ENCODE results near the gene LCN2. TPM values are rescaled to one million over a fixed set of nuclear protein-coding genes. Genes with fewer than 3 reads are reported as not detected.

The LCN2 gene
- total RNA-seq, 4 donors from 2014 or later, result 6.0 to 45.7 (median 22.3) TPM

- Histone ChIP-seq H3K36me3 (peaks cover 69% of the 10 kb centered on the region), H3K4me1 (no peaks in the 10 kb centered on the region), H3K27ac (no peak overlapping the region), H3K4me3 (no peak overlapping the region), H3K9me3 (no peaks in the 10 kb centered on the region), H3K27me3 (no peaks in the 10 kb centered on the region)
- DNase-seq (ENCODE audit: low spot score in 2 of 2), result no peak
- WGBS, result 77% methylated on average over 8 of the region's 8 CpGs
- no peak for TF ChIP-seq POLR2A (IDR thresholded peaks at IDR 0.05)
- no peak for TF ChIP-seq CTCF (IDR thresholded peaks at IDR 0.05)
- no peak for TF ChIP-seq POLR2AphosphoS5 (IDR thresholded peaks at IDR 0.05)
- no peak for TF ChIP-seq EP300 (IDR thresholded peaks at IDR 0.05)
Measured at GRCh38 chr9:128169925-128170324, 20.7 kb downstream of the LCN2 start.

GRCh38 chr9:128174062-128174461, 24.8 kb downstream of the LCN2 start:
- WGBS, result 90% methylated on average over 4 of the region's 4 CpGs
- no peak for TF ChIP-seq CTCF (IDR thresholded peaks at IDR 0.05)
- Histone ChIP-seq H3K27me3 (no peaks in the 10 kb centered on the region), H3K4me3 (no peak overlapping the region), H3K4me1 (peaks cover 18% of the 10 kb centered on the region), H3K27ac (no peak overlapping the region), H3K36me3 (peaks cover 74% of the 10 kb centered on the region), H3K9me3 (no peaks in the 10 kb centered on the region)
- DNase-seq (ENCODE audit: low spot score in 2 of 2), result no peak

- Histone ChIP-seq H3K4me1 (peaks cover 18% of the 10 kb centered on the region), H3K4me3 (no peak overlapping the region), H3K27me3 (no peaks in the 10 kb centered on the region), H3K27ac (no peak overlapping the region), H3K9me3 (no peaks in the 10 kb centered on the region), H3K36me3 (peaks cover 74% of the 10 kb centered on the region)
- 82% methylated on average over 7 of the region's 8 CpGs for WGBS
- no peak for TF ChIP-seq POLR2AphosphoS5 (IDR thresholded peaks at IDR 0.05)
- no peak for TF ChIP-seq POLR2A (IDR thresholded peaks at IDR 0.05)
- no peak for TF ChIP-seq CTCF (IDR thresholded peaks at IDR 0.05)
- no peak for TF ChIP-seq EP300 (IDR thresholded peaks at IDR 0.05)
- DNase-seq (ENCODE audit: low spot score in 2 of 2), result no peak
Measured at GRCh38 chr9:128175102-128175563, 25.9 kb downstream of the LCN2 start.

GRCh38 chr9:128175726-128176125, 26.5 kb downstream of the LCN2 start:
- TF ChIP-seq EP300 (IDR thresholded peaks at IDR 0.05) (no peak), POLR2AphosphoS5 (IDR thresholded peaks at IDR 0.05) (no peak), CTCF (IDR thresholded peaks at IDR 0.05) (no peak), POLR2A (IDR thresholded peaks at IDR 0.05) (no peak)
- peaks cover 75% of the 10 kb centered on the region for H3K36me3 ChIP-seq
- H3K27me3 ChIP-seq, result no peaks in the 10 kb centered on the region
- no peak overlapping the region for H3K27ac ChIP-seq
- peaks cover 18% of the 10 kb centered on the region for H3K4me1 ChIP-seq
- WGBS, result 76% methylated on average over 2 of the region's 2 CpGs
- no peak for DNase-seq (ENCODE audit: low spot score in 2 of 2)
- H3K4me3 ChIP-seq, result no peak overlapping the region
- H3K9me3 ChIP-seq, result no peaks in the 10 kb centered on the region

- Histone ChIP-seq H3K9me3 (no peaks in the 10 kb centered on the region), H3K27me3 (no peaks in the 10 kb centered on the region), H3K4me3 (no peak overlapping the region), H3K27ac (no peak overlapping the region), H3K36me3 (peaks cover 90% of the 10 kb centered on the region), H3K4me1 (peaks cover 33% of the 10 kb centered on the region)
- no peak for DNase-seq (ENCODE audit: low spot score in 2 of 2)
- TF ChIP-seq POLR2A (IDR thresholded peaks at IDR 0.05), result no peak
- no peak for TF ChIP-seq POLR2AphosphoS5 (IDR thresholded peaks at IDR 0.05)
- no peak for TF ChIP-seq EP300 (IDR thresholded peaks at IDR 0.05)
- TF ChIP-seq CTCF (IDR thresholded peaks at IDR 0.05), result no peak
- WGBS, result 100% methylated on average over 1 of the region's 11 CpGs
Measured at GRCh38 chr9:128178806-128179431, 29.7 kb downstream of the LCN2 start.
